Measurements from ENCODE around the gene NOM1. TPM values are rescaled to one million over a fixed set of nuclear protein-coding genes. Genes with fewer than 3 reads are reported as not detected.
A peak's percentile ranks its signal among the peaks of the same experiment; 100 is the strongest.

The NOM1 gene
- total RNA-seq, 1 experiment from 2014 or later, result 31.7 TPM

GRCh38 chr7:157006205-157006747 is 56.8 kb downstream of the NOM1 start:
- peak overlapping the region in 1 of 2 experiments; percentile 54; a peak in 1 of 5 replicates for H3K4me3 Mint-ChIP-seq
- H2AFZ ChIP-seq (ENCODE audit: low read length), result no peak overlapping the region
- H3K23ac ChIP-seq (ENCODE audit: insufficient read length, low read depth, low read length), result no peak overlapping the region

More at GRCh38 chr7:157006205-157006747, 56.8 kb downstream of the NOM1 start:
- Mint-ChIP-seq H3K9me3 (peaks cover 2 to 4% of the 10 kb centered on the region in 2 experiments; a peak in 1 of 5 replicates), H3K27me3 (ENCODE audit: low read depth) (peaks cover 91% of the 10 kb centered on the region), H3K36me3 (ENCODE audit: insufficient read depth in 1 of 3, low read depth in 3 of 3) (no peaks in the 10 kb centered on the region; a peak in 1 of 7 replicates), H3K4me1 (peaks cover 5 to 14% of the 10 kb centered on the region in 2 experiments), H3K27ac (no peak overlapping the region)
- Histone ChIP-seq H3K18ac (ENCODE audit: insufficient read length, low read depth, low read length) (no peak overlapping the region), H4K8ac (replicated peaks; ENCODE audit: insufficient read length, low read depth, low read length) (no peak overlapping the region), H2BK12ac (ENCODE audit: insufficient read length, low read depth, low read length) (no peak overlapping the region), H3K4ac (ENCODE audit: low read depth, low read length) (no peak overlapping the region), H4K20me1 (ENCODE audit: control insufficient read depth, insufficient read depth, insufficient read length) (no peaks in the 10 kb centered on the region), H2BK15ac (ENCODE audit: low read depth, low read length) (no peak overlapping the region), H2BK5ac (ENCODE audit: insufficient read length, low read length) (no peak overlapping the region), H3K56ac (ENCODE audit: insufficient read length, low read depth, low read length) (no peak overlapping the region), H2BK120ac (ENCODE audit: low read depth, low read length, poor library complexity, severe bottlenecking) (no peak overlapping the region), H3K23me2 (ENCODE audit: insufficient read length, low read depth, low read length, poor library complexity, severe bottlenecking) (peaks cover 5% of the 10 kb centered on the region), H4K5ac (ENCODE audit: insufficient read length, low read depth, low read length) (no peak overlapping the region), H3T11ph (ENCODE audit: low read length) (no peak overlapping the region), H3K9ac (ENCODE audit: extremely low read depth, insufficient read length, low read length) (no peak overlapping the region), H3K79me2 (ENCODE audit: insufficient read depth, low read length) (no peaks in the 10 kb centered on the region), H3K14ac (ENCODE audit: insufficient read depth, low read length) (no peak overlapping the region), H3K27me3 (ENCODE audit: insufficient read depth, low read length) (peaks cover 86% of the 10 kb centered on the region), H3K4me1 (ENCODE audit: insufficient read depth, low read length) (0 out of 2 replicates have a peak, but pooled peaks cover 4% of the 10 kb centered on the region), H2BK20ac (ENCODE audit: low read depth, low read length, poor library complexity, severe bottlenecking) (no peak overlapping the region), H3K4me2 (ENCODE audit: insufficient read depth, insufficient read length, low read length) (no peak overlapping the region), H3K27ac (ENCODE audit: insufficient read length, low read depth, low read length) (no peak overlapping the region), H4K91ac (ENCODE audit: insufficient read length, low read depth, low read length) (no peak overlapping the region), H3K9me3 (ENCODE audit: control insufficient read depth, low read depth, low read length) (no peaks in the 10 kb centered on the region), H2AK5ac (ENCODE audit: insufficient read length, low read length) (no peak overlapping the region), H3K79me1 (ENCODE audit: insufficient read depth, low read depth, low read length, poor library complexity, severe bottlenecking) (no peaks in the 10 kb centered on the region)
- no peak for TF ChIP-seq CTCF (conservative IDR thresholded peaks at IDR 0.05)
- no CpG with 5 or more reads among the region's 39 CpGs for WGBS (ENCODE audit: extremely low coverage, insufficient read length, low lambda C conversion rate)
- peak; percentile 63 for DNase-seq

Measured in H9 (cell line).